ENCODE measurements around the gene GPC5.

GRCh38 chr13:92886535-92887077 lies 1488.2 kb downstream of the GPC5 start:
- no peak for TF ChIP-seq CTCF (conservative IDR thresholded peaks at IDR 0.05; ENCODE audit: low read length)
- no peak for TF ChIP-seq EZH2phosphoT487 (IDR thresholded peaks at IDR 0.05; ENCODE audit: borderline replicate concordance, low read depth, low read length)

All from OCI-LY7 (cell line).